ENCODE results near the gene KIF2C. TPM values are rescaled to one million over a fixed set of nuclear protein-coding genes. Genes with fewer than 3 reads are reported as not detected.
"Not testable (repeated sequence)": the region's sequence is repeated elsewhere in the genome, so short reads cannot be mapped to it uniquely, and the experiment has no call there.

The KIF2C gene
- total RNA-seq, 1 donor from 2014 or later: 56.5 TPM

DNA sequence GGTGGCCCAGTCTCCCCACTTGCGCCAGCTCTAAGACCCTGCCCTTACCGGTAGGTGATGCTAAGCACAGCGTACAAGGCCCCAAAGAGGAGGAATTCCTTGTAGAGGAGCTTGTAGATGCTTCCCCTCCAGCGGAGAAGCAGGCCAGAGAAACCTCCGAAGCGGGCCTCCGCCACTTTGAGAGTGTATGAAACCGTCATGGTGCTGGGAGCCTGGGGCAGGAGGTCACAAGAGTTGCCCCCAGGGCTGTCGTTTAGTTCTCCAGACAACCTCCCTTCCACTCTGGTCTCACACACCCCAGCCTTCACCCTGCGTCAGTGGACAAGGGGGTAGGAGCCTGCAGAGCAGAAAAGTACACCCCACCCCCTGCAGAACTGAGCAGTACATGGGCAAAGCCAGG lies 47.9 kb downstream of the KIF2C start:
- no peaks in the 10 kb centered on the region for H3K9me3 Mint-ChIP-seq
- no peak for TF ChIP-seq CTCF (conservative IDR thresholded peaks at IDR 0.05)
- H3K27me3 Mint-ChIP-seq: no peaks in the 10 kb centered on the region
- no peak for DNase-seq (ENCODE audit: extremely low spot score, unreplicated experiment)
- H3K36me3 Mint-ChIP-seq: no peaks in the 10 kb centered on the region
- H3K4me1 Mint-ChIP-seq (ENCODE audit: unreplicated experiment): peaks cover 27% of the 10 kb centered on the region
- no peak overlapping the region for H3K27ac Mint-ChIP-seq
- H3K4me3 Mint-ChIP-seq: no peak overlapping the region

GRCh38 chr1:44788120-44788860 lies 48.7 kb downstream of the KIF2C start, which contains the start of gene BEST4:
BEST4 (minus strand) TSS chr1:44788170; CDS start chr1:44787705, 465 bp downstream.
- no peak within 1 kb of the TSS for H3K4me3 Mint-ChIP-seq
- H3K4me1 Mint-ChIP-seq (ENCODE audit: unreplicated experiment): peaks cover 26% of the 10 kb centered on the region
- H3K27me3 Mint-ChIP-seq: no peaks in the 10 kb centered on the region
- no peak for TF ChIP-seq CTCF (conservative IDR thresholded peaks at IDR 0.05)
- H3K27ac Mint-ChIP-seq: peak within 1 kb of the TSS; percentile 18
- no peaks in the 10 kb centered on the region for H3K9me3 Mint-ChIP-seq
- no peak for DNase-seq (ENCODE audit: extremely low spot score, unreplicated experiment)
- H3K36me3 Mint-ChIP-seq: no peaks in the 10 kb centered on the region

DNA sequence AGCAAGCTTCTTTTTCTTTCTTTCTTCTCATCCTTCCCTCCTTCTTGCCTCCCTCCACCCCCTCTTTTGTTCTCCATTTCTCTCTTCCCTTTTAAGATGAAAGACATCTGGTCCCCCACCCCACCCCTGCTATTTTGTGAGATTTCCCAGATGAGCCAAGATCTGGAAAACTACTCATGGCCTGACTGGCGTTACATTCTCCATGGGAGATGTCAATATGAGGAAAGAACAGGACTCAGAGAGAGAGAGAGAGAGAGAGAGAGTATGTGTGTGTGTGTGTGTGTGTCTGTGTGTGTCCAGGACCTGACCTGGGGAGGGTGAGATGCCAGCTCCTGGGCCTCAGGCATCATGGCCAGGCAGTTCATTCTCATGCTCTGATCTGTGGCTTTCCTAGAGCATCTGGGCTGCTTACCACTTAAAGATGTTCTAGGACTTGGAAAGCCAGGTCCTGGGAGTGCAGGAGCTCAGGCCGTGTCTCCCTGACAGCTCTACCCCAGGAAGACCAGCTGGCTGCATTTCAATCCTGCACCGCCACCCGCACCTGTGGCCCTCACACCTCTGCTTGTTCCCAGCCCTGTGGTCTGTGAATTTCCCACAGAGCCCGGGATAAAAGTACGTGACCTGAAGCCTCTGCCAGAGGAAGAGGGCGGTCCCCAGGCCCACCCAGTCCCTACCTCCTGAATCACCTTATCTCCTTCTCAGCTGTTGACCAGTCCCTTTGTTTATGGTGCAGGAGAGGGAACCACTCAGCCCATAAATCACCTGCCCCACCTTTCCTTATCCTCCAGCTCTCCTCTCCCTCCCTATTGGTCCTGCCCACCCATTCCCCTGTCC lies 51.5 kb downstream of the KIF2C start:
- no peak for DNase-seq (ENCODE audit: extremely low spot score, unreplicated experiment)
- Mint-ChIP-seq H3K4me3 (no peak overlapping the region), H3K27me3 (no peaks in the 10 kb centered on the region), H3K36me3 (no peaks in the 10 kb centered on the region), H3K9me3 (no peaks in the 10 kb centered on the region), H3K4me1 (ENCODE audit: unreplicated experiment) (peaks cover 13% of the 10 kb centered on the region), H3K27ac (no peak overlapping the region)
- TF ChIP-seq CTCF (conservative IDR thresholded peaks at IDR 0.05): no peak

DNA sequence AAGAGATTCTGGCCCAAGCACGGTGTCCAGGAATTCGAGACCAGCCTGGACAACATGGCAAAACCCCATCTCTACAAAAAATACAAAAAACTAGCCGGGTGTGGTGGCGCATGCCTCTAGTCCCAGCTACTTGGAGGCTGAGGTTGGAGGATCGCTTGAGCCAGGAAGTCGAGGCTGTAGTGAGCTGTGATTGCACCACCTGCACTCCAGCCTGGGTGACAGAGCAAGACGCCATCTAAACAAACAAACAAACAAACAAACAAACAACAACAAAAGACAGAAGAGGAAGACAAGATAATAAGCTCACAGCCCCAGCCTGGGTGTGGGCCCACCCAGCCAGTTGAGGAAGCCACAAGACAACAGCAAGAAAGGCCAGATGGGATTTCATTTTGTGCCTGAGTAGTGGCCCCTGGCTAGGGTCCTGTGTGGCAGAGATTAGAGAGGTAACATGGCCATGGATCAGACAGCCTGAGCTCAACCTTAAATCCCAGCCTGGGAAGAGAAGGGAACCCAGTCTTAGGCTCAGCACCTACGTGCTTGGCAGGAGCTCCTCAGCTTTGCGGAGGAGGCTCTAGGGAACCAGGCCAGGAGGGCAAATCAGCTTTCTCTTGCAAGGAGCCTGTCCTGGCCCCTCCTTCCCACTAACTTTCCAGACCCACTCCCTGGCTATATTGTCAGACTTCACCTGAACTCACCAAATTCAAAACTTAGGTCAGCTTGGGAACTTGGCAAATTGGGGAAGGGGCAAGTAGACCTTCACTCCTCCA lies 53.3 kb downstream of the KIF2C start:
- H3K4me3 Mint-ChIP-seq: no peak overlapping the region
- no peak for DNase-seq (ENCODE audit: extremely low spot score, unreplicated experiment)
- TF ChIP-seq CTCF (conservative IDR thresholded peaks at IDR 0.05): no peak
- H3K4me1 Mint-ChIP-seq (ENCODE audit: unreplicated experiment): peaks cover 9% of the 10 kb centered on the region
- H3K36me3 Mint-ChIP-seq: no peaks in the 10 kb centered on the region
- H3K27me3 Mint-ChIP-seq: no peaks in the 10 kb centered on the region
- no peaks in the 10 kb centered on the region for H3K9me3 Mint-ChIP-seq
- peak overlapping the region; percentile 20 for H3K27ac Mint-ChIP-seq

GRCh38 chr1:44797886-44798285 lies 58.2 kb downstream of the KIF2C start:
- not testable (repeated sequence) for H3K27me3 Mint-ChIP-seq; H3K27ac Mint-ChIP-seq; H3K36me3 Mint-ChIP-seq; DNase-seq (ENCODE audit: extremely low spot score, unreplicated experiment); H3K9me3 Mint-ChIP-seq; H3K4me3 Mint-ChIP-seq
- H3K4me1 Mint-ChIP-seq (ENCODE audit: unreplicated experiment): peaks cover 20% of the 10 kb centered on the region
